HEK293 (cell line): Measurements from ENCODE around the gene RAB11B.

ENCODE experiments used
- TCF7L2 ChIP-seq: IDR thresholded peaks from 2 replicates; pipeline ENCODE4 v1.6.1; 2011; ENCODE audit warnings: low read depth, mild to moderate bottlenecking, inconsistent platforms, low read length, moderate library complexity, borderline replicate concordance
- ZNF175 ChIP-seq: fragments of 450-650 bp; formaldehyde crosslinking; IDR thresholded peaks from 2 replicates; pipeline ENCODE4 v1.5.1; 2016; ENCODE audit warnings: missing biosample characterization, missing genetic modification characterization
- ZNF302 ChIP-seq: fragments of 450-650 bp; formaldehyde crosslinking; IDR thresholded peaks from 2 replicates; pipeline ENCODE4 v1.5.1; 2016; ENCODE audit warnings: missing biosample characterization, missing genetic modification characterization, low read depth
- ZNF571 ChIP-seq: fragments of 450-650 bp; formaldehyde crosslinking; IDR thresholded peaks from 2 replicates; pipeline ENCODE4 v1.5.0; 2017; ENCODE audit warnings: missing biosample characterization, missing genetic modification characterization
- ZNF660 ChIP-seq: fragments of 450-650 bp; IDR thresholded peaks from 2 replicates; pipeline ENCODE4 v1.5.1; 2018; ENCODE audit warnings: missing biosample characterization, mild to moderate bottlenecking, missing genetic modification characterization
- TF ChIP-seq, protein P1 (sequence below): fragments of 450-650 bp; formaldehyde crosslinking; IDR thresholded peaks from 2 replicates; pipeline ENCODE4 v1.5.1; 2016; ENCODE audit warnings: missing biosample characterization, missing genetic modification characterization
- TF ChIP-seq, protein P2 (sequence below): fragments of 450-650 bp; formaldehyde crosslinking; IDR thresholded peaks from 2 replicates; pipeline ENCODE4 v1.5.1; 2016; ENCODE audit warnings: missing biosample characterization, missing genetic modification characterization
- TF ChIP-seq, protein P3 (sequence below): fragments of 450-650 bp; formaldehyde crosslinking; IDR thresholded peaks from 2 replicates; pipeline ENCODE4 v1.5.1; 2016; ENCODE audit warnings: missing biosample characterization, missing genetic modification characterization, low read depth
- TF ChIP-seq, protein P4 (sequence below): fragments of 450-650 bp; formaldehyde crosslinking; IDR thresholded peaks from 2 replicates; pipeline ENCODE4 v1.5.1; 2016; ENCODE audit warnings: missing biosample characterization, missing genetic modification characterization, borderline replicate concordance
- TF ChIP-seq, protein P5 (sequence below): fragments of 450-650 bp; formaldehyde crosslinking; IDR thresholded peaks from 2 replicates; pipeline ENCODE4 v1.5.1; 2016; ENCODE audit warnings: missing biosample characterization, missing genetic modification characterization, low read depth
- TF ChIP-seq, protein P6 (sequence below): fragments of 450-650 bp; formaldehyde crosslinking; IDR thresholded peaks from 2 replicates; pipeline ENCODE4 v1.5.1; 2016; ENCODE audit warnings: missing biosample characterization, missing genetic modification characterization

DNA sequence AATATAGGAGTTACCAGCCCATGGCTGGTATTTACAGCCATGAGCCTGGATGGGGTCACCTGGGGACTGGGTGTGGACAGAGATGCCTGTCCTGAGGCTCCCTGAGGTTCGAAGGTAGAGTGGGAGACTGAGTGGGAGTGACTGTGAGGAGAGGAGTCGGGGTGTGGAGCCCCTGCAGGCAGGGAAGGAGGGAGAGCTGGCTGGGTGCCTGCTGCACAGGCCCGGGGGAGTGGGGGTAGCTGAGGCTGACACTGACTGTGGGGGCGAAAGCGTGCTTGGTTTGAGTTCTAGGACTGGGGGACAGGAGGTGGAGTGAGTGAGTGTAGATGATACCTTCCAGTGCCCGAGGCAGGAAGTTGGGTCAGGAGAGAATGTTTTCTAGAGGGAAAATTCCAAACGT lies 7.1 kb downstream of the RAB11B start:
- TF ChIP-seq, protein P1, sequence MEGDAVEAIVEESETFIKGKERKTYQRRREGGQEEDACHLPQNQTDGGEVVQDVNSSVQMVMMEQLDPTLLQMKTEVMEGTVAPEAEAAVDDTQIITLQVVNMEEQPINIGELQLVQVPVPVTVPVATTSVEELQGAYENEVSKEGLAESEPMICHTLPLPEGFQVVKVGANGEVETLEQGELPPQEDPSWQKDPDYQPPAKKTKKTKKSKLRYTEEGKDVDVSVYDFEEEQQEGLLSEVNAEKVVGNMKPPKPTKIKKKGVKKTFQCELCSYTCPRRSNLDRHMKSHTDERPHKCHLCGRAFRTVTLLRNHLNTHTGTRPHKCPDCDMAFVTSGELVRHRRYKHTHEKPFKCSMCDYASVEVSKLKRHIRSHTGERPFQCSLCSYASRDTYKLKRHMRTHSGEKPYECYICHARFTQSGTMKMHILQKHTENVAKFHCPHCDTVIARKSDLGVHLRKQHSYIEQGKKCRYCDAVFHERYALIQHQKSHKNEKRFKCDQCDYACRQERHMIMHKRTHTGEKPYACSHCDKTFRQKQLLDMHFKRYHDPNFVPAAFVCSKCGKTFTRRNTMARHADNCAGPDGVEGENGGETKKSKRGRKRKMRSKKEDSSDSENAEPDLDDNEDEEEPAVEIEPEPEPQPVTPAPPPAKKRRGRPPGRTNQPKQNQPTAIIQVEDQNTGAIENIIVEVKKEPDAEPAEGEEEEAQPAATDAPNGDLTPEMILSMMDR (tag by site-specific recombination): no peak
- TF ChIP-seq TCF7L2 (no peak), ZNF660 (tag by site-specific recombination) (no peak), ZNF175 (tag by site-specific recombination) (no peak), ZNF571 (tag by site-specific recombination) (no peak), ZNF302 (tag by site-specific recombination) (no peak)
- TF ChIP-seq, protein P2, sequence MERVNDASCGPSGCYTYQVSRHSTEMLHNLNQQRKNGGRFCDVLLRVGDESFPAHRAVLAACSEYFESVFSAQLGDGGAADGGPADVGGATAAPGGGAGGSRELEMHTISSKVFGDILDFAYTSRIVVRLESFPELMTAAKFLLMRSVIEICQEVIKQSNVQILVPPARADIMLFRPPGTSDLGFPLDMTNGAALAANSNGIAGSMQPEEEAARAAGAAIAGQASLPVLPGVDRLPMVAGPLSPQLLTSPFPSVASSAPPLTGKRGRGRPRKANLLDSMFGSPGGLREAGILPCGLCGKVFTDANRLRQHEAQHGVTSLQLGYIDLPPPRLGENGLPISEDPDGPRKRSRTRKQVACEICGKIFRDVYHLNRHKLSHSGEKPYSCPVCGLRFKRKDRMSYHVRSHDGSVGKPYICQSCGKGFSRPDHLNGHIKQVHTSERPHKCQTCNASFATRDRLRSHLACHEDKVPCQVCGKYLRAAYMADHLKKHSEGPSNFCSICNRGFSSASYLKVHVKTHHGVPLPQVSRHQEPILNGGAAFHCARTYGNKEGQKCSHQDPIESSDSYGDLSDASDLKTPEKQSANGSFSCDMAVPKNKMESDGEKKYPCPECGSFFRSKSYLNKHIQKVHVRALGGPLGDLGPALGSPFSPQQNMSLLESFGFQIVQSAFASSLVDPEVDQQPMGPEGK: no peak
- TF ChIP-seq, protein P3, sequence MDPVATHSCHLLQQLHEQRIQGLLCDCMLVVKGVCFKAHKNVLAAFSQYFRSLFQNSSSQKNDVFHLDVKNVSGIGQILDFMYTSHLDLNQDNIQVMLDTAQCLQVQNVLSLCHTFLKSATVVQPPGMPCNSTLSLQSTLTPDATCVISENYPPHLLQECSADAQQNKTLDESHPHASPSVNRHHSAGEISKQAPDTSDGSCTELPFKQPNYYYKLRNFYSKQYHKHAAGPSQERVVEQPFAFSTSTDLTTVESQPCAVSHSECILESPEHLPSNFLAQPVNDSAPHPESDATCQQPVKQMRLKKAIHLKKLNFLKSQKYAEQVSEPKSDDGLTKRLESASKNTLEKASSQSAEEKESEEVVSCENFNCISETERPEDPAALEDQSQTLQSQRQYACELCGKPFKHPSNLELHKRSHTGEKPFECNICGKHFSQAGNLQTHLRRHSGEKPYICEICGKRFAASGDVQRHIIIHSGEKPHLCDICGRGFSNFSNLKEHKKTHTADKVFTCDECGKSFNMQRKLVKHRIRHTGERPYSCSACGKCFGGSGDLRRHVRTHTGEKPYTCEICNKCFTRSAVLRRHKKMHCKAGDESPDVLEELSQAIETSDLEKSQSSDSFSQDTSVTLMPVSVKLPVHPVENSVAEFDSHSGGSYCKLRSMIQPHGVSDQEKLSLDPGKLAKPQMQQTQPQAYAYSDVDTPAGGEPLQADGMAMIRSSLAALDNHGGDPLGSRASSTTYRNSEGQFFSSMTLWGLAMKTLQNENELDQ (tag by site-specific recombination): no peak
- TF ChIP-seq, protein P4, sequence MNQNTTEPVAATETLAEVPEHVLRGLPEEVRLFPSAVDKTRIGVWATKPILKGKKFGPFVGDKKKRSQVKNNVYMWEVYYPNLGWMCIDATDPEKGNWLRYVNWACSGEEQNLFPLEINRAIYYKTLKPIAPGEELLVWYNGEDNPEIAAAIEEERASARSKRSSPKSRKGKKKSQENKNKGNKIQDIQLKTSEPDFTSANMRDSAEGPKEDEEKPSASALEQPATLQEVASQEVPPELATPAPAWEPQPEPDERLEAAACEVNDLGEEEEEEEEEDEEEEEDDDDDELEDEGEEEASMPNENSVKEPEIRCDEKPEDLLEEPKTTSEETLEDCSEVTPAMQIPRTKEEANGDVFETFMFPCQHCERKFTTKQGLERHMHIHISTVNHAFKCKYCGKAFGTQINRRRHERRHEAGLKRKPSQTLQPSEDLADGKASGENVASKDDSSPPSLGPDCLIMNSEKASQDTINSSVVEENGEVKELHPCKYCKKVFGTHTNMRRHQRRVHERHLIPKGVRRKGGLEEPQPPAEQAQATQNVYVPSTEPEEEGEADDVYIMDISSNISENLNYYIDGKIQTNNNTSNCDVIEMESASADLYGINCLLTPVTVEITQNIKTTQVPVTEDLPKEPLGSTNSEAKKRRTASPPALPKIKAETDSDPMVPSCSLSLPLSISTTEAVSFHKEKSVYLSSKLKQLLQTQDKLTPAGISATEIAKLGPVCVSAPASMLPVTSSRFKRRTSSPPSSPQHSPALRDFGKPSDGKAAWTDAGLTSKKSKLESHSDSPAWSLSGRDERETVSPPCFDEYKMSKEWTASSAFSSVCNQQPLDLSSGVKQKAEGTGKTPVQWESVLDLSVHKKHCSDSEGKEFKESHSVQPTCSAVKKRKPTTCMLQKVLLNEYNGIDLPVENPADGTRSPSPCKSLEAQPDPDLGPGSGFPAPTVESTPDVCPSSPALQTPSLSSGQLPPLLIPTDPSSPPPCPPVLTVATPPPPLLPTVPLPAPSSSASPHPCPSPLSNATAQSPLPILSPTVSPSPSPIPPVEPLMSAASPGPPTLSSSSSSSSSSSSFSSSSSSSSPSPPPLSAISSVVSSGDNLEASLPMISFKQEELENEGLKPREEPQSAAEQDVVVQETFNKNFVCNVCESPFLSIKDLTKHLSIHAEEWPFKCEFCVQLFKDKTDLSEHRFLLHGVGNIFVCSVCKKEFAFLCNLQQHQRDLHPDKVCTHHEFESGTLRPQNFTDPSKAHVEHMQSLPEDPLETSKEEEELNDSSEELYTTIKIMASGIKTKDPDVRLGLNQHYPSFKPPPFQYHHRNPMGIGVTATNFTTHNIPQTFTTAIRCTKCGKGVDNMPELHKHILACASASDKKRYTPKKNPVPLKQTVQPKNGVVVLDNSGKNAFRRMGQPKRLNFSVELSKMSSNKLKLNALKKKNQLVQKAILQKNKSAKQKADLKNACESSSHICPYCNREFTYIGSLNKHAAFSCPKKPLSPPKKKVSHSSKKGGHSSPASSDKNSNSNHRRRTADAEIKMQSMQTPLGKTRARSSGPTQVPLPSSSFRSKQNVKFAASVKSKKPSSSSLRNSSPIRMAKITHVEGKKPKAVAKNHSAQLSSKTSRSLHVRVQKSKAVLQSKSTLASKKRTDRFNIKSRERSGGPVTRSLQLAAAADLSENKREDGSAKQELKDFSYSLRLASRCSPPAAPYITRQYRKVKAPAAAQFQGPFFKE (tag by site-specific recombination): no peak
- TF ChIP-seq, protein P5, sequence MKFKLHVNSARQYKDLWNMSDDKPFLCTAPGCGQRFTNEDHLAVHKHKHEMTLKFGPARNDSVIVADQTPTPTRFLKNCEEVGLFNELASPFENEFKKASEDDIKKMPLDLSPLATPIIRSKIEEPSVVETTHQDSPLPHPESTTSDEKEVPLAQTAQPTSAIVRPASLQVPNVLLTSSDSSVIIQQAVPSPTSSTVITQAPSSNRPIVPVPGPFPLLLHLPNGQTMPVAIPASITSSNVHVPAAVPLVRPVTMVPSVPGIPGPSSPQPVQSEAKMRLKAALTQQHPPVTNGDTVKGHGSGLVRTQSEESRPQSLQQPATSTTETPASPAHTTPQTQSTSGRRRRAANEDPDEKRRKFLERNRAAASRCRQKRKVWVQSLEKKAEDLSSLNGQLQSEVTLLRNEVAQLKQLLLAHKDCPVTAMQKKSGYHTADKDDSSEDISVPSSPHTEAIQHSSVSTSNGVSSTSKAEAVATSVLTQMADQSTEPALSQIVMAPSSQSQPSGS (tag by site-specific recombination): no peak
- TF ChIP-seq, protein P6, sequence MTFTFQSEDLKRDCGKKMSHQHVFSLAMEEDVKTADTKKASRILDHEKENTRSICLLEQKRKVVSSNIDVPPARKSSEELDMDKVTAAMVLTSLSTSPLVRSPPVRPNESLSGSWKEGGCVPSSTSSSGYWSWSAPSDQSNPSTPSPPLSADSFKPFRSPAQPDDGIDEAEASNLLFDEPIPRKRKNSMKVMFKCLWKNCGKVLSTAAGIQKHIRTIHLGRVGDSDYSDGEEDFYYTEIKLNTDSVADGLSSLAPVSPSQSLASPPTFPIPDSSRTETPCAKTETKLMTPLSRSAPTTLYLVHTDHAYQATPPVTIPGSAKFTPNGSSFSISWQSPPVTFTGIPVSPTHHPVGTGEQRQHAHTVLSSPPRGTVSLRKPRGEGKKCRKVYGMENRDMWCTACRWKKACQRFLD (tag by site-specific recombination): no peak
